DOHH2 (cell line): ENCODE measurements around the gene ASB15.

Experiments used
- H3F3A ChIP-seq: fragments of 200-600 bp; sonication (generic), shearing (Covaris generic); 2 replicates; pipeline ENCODE4 v1.6.0; 2016; ENCODE audit warnings: antibody characterized with exemption, mild to moderate bottlenecking; ENCODE audit not compliant: control insufficient read depth, insufficient read depth
- H3K27ac ChIP-seq: fragments of 200-600 bp; sonication (generic); 2 replicates; pipeline ENCODE4 v1.5.1; 2014; ENCODE audit warnings: low read depth, mild to moderate bottlenecking, low read length, moderate library complexity
- H3K27me3 ChIP-seq: fragments of 200-600 bp; sonication (generic); 2 replicates; pipeline ENCODE4 v1.6.1; 2014; ENCODE audit warnings: mild to moderate bottlenecking, low read length, mixed read lengths; ENCODE audit not compliant: control insufficient read depth
- H3K36me3 ChIP-seq: fragments of 200-600 bp; sonication (generic); 2 replicates; pipeline ENCODE4 v1.6.1; 2014; ENCODE audit warnings: mild to moderate bottlenecking, low read length, moderate library complexity, mixed read lengths; ENCODE audit not compliant: control insufficient read depth
- H3K4me1 ChIP-seq: fragments of 200-600 bp; sonication (generic); 2 replicates; pipeline ENCODE4 v1.6.1; 2014; ENCODE audit warnings: mild to moderate bottlenecking, low read length, mixed read lengths; ENCODE audit not compliant: control insufficient read depth
- H3K4me2 ChIP-seq: fragments of 200-600 bp; sonication (generic); 2 replicates; pipeline ENCODE4 v1.6.0; 2014; ENCODE audit warnings: mild to moderate bottlenecking, low read length, moderate library complexity
- H3K4me3 ChIP-seq: fragments of 200-600 bp; sonication (generic); 2 replicates; pipeline ENCODE4 v1.5.1; 2014; ENCODE audit warnings: mild to moderate bottlenecking, low read length, mixed read lengths
- H3K79me2 ChIP-seq: fragments of 200-600 bp; sonication (generic); 2 replicates; pipeline ENCODE4 v1.6.1; 2014; ENCODE audit warnings: mild to moderate bottlenecking, low read length, mixed read lengths; ENCODE audit not compliant: control insufficient read depth
- H3K9me2 ChIP-seq: fragments of 200-600 bp; sonication (generic); replicated peaks from 2 replicates; pipeline ENCODE4 v1.6.1; 2014; ENCODE audit warnings: mild to moderate bottlenecking, low read length, mixed read lengths; ENCODE audit not compliant: control insufficient read depth
- H3K9me3 ChIP-seq: fragments of 200-600 bp; sonication (generic); 2 replicates; pipeline ENCODE4 v1.6.1; 2014; ENCODE audit warnings: antibody characterized with exemption, low read length, mixed read lengths; ENCODE audit not compliant: control insufficient read depth, insufficient read depth
- H4K20me1 ChIP-seq: fragments of 200-600 bp; sonication (generic); 2 replicates; pipeline ENCODE4 v1.6.0; 2014; ENCODE audit warnings: low read depth, mild to moderate bottlenecking, antibody characterized with exemption, low read length, moderate library complexity; ENCODE audit not compliant: control insufficient read depth, insufficient read depth
- CTCF ChIP-seq: fragments of 200-600 bp; sonication (generic); IDR thresholded peaks from one replicate; pipeline ENCODE4 v1.5.1; 2014; ENCODE audit warnings: antibody characterized with exemption, mild to moderate bottlenecking, low read depth, low read length; ENCODE audit not compliant: poor library complexity, severe bottlenecking
- EZH2phosphoT487 ChIP-seq: fragments of 200-600 bp; sonication (generic); IDR thresholded peaks from 2 replicates; pipeline ENCODE4 v1.6.1; 2017; ENCODE audit warnings: borderline replicate concordance, mild to moderate bottlenecking, antibody characterized with exemption, low read length, moderate library complexity, mixed read lengths

ASB15 gene

GRCh38 chr7:123570390-123571182 lies 31.0 kb upstream of the ASB15 start:
- Histone ChIP-seq H3K4me3 (no peak overlapping the region), H3K27me3 (peaks cover 9% of the 10 kb centered on the region; the same call in 1 of the 2 replicates), H3F3A (no peaks in the 10 kb centered on the region), H3K79me2 (no peaks in the 10 kb centered on the region), H3K27ac (no peak overlapping the region), H3K4me1 (no peaks in the 10 kb centered on the region), H3K9me3 (no peaks in the 10 kb centered on the region), H4K20me1 (no peaks in the 10 kb centered on the region), H3K36me3 (no peaks in the 10 kb centered on the region), H3K4me2 (no peak overlapping the region), H3K9me2 (no peaks in the 10 kb centered on the region)
- TF ChIP-seq CTCF (no peak), EZH2phosphoT487 (no peak)

DNA sequence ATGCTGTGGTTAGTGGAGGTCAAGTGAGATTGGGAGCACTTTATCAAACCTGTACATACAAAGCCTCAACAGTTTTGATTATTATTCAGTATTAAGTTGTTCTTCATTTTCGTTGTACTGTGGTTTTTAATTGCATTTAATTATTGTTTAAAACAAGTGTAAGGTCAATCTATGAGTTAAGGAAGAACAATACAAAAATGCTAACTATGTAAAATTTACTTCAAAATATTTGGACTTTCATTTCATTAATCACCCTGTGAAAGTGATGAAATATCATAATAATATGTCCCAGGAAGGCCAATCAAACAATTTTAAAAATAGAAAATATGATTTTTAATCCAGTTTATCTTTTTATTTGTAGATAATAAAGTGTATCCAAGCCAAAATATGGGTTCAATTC lies 30.4 kb upstream of the ASB15 start:
- no peaks in the 10 kb centered on the region for H3K36me3 ChIP-seq
- no peak overlapping the region for H3K4me2 ChIP-seq
- H3K4me1 ChIP-seq = no peaks in the 10 kb centered on the region
- H3K4me3 ChIP-seq = no peak overlapping the region
- peaks cover 9% of the 10 kb centered on the region; the same call in 1 of the 2 replicates for H3K27me3 ChIP-seq
- H3K9me3 ChIP-seq = no peaks in the 10 kb centered on the region
- no peaks in the 10 kb centered on the region for H4K20me1 ChIP-seq
- no peaks in the 10 kb centered on the region for H3F3A ChIP-seq
- no peaks in the 10 kb centered on the region for H3K79me2 ChIP-seq
- no peaks in the 10 kb centered on the region for H3K9me2 ChIP-seq
- TF ChIP-seq CTCF (no peak), EZH2phosphoT487 (no peak)
- H3K27ac ChIP-seq = no peak overlapping the region

DNA sequence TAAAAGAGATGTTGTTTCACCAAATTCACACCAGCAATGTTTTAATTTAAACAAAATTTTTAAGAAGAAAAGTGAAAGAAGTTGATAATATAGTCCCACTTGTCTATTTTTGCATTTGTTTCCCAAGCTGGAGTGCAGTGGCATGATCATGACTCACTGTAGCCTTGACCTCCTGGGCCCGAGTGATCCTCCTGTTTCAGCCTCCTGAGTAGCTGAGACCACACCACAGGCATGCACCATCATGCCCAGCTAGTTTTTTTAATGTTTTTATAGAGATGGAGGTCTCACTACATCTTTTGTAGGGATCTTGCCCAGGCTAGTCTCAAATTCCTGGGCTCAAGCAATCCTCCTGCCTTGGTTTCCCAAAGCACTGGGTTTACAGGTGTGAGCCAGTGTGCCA lies 29.9 kb upstream of the ASB15 start:
- H3K4me2 ChIP-seq = no peak overlapping the region
- no peaks in the 10 kb centered on the region for H3K36me3 ChIP-seq
- H3K79me2 ChIP-seq = no peaks in the 10 kb centered on the region
- H3K9me2 ChIP-seq = no peaks in the 10 kb centered on the region
- TF ChIP-seq CTCF (no peak), EZH2phosphoT487 (no peak)
- no peaks in the 10 kb centered on the region for H3K9me3 ChIP-seq
- H3K4me1 ChIP-seq = no peaks in the 10 kb centered on the region
- no peak overlapping the region for H3K4me3 ChIP-seq
- H3F3A ChIP-seq = no peaks in the 10 kb centered on the region
- H4K20me1 ChIP-seq = no peaks in the 10 kb centered on the region
- peaks cover 9% of the 10 kb centered on the region; the same call in 1 of the 2 replicates for H3K27me3 ChIP-seq
- H3K27ac ChIP-seq = no peak overlapping the region
